OCI-M2 (cell line): ENCODE results near the gene AK5.

Source experiments
- DNase-seq: peaks from one replicate; lab custom pipeline; 2025; ENCODE audit not compliant: unreplicated experiment; lab: John Stamatoyannopoulos, UW

AK5 gene

DNA sequence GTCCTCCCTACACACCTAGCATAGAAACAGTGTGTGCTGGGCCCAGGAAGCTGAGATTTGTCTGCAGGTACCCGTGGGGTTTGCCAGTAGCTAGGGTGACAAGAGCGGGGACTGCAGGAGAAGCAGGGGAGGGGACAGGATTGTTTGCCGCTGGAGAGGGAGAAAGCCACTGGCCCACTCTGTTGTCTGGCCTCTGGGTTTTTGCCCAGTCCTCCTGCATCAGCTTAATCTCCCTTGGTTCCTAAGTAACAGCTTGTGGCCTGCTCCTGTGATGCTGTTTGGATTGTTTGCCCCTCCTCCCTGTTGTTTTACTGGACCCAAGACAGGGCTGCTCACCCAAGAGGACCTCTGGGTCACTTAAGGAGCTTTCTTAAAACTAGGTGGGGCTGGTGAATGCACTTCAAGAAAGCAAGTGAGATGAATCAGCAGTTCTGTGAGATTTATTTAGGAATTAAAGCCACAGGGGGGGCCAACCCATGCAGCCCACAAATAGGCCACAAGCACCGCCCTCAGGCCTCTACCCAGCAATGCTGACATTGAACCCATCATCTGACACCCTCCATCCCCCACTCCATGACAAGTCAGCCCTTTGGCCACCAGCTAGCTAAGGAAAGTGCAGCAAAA lies 257.8 kb downstream of the AK5 start:
- DNase-seq = no peak

DNA sequence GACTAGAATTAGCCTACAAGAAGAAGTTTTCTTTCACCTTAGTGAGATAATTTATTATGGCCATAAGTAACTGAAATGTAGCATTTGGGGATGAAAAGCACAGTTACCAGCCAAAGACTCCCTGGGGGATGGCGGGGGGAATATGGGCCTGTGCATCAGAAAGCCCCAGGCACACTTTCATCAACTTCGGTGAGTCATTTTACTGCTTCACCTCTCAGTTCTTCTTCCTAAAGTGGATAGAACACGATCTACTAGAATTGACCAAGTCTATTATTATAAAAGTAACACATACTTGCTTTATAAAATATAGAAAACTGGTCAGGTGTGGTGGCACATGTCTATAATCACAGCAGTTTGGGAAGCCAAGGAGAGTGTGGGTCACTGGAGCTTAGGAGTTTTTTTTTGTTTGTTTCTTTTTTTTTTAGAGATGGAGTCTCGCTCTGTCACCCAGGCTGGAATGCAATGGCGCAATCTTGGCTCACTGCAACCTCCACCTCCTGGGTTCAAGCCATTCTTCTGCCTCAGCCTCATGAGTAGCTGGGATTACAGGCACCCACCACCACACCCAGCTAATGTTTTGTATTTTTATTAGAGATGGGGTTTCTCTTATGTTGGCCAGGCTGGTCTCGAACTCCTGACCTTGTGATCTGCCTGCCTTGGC lies 258.8 kb downstream of the AK5 start:
- no peak for DNase-seq

DNA sequence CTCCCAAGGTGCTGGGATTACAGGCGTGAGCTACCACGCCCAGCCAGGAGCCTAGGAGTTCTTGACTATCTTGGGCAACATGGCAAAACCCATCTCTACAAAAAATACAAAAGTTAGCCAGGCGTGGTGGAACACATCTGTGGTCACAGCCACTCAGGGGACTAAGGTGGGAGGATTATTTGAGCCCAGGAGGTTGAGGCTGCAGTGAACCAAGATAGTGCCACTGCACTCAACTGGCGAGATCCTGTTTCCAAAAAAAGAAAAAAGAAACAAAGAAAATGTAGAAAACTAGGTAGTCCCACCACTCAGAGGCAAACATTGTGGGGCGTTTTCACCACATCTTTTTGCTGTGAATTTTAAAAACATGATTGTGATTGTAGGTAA lies 259.3 kb downstream of the AK5 start:
- no peak for DNase-seq

DNA sequence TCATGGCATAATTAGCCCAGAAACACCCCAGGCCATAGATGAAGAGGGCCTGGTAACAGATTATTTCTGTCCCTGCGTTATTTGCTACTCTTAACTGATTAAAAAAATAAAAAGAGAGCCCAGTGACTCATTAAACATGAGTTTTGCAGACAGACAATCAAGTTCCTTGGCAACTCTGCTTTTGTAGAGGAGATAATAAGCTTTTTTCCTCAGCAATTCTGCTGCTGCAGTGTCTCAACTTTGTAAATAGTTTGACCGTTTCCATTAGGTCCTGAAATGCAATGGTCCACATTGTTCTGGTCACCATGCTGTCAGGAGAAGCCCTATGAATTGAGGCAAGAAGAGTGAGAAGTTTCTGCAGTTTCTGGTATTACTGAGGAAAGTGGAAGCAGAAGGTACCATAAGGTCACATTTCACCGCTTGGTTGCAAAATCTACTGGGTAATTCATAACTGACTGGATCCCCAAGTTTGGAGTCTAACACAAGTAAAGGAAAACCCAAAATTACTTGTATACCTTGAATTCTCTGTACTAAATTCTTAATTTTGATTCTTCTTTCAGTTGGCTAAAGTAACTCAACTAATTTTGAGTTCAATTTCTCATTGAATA lies 261.1 kb downstream of the AK5 start:
- DNase-seq = no peak

- no peak for DNase-seq
Observed at GRCh38 chr1:77543822-77544448, 262.1 kb downstream of the AK5 start.

DNA sequence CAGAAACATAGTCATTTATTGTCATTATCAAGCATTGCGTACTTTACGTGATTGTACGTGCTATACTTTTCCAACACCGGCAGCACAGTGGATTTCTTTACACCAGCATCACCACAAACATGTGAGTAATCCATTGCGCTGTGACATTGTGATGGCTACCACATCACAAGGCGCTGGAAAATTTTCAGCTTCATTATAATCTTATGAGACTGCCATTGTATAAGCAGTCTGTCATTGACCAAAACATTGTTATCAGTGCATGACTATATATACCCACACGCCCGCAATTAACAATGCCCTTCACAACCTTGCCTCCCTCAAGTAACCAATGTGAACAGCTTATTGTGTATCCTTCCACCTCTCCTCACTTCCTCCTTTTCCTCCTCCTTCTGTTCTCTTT lies 263.0 kb downstream of the AK5 start:
- DNase-seq = no peak

- DNase-seq = no peak
Observed at GRCh38 chr1:77545970-77546369, 264.2 kb downstream of the AK5 start.

DNA sequence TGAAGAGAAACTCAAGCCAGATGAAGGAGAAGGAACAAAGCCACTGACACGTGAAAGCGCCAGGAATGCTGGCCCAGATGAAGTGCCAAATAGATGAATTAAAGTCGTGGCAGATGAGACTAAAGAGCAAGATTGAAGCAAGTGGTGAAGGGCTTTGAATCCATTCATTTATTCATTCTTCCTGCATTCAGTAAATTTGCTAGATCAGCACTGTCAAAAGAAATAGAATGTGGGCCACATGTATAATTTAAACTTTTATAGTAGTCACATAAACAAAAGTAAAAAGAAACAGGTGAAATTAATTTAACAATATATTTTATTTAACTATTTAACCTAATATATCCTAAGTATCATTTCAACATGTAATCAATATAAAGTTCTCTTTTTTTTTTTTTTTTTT lies 265.1 kb downstream of the AK5 start:
- DNase-seq = no peak

GRCh38 chr1:77548285-77548684 lies 266.5 kb downstream of the AK5 start:
- no peak for DNase-seq

- DNase-seq = no peak
Observed at GRCh38 chr1:77550135-77550534, 268.3 kb downstream of the AK5 start.

DNA sequence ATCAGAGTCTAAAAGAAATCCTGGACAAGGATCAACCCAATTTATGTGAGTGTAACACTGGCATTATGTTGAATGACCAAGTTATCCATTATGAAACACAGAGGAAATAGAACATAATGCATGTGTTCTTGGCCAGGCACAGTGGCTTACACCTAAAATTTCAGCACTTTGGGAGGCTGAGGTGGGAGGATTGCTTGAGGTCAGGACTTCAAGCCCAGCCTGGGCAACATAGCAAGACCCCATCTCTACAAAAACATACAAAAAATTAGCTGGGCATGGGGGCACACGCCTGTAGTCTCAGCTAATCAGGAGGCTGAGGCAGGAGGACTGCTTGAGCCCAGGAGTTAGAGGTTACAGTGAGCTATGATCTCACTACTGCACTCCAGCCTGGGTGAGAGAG lies 270.8 kb downstream of the AK5 start:
- DNase-seq = no peak

- no peak for DNase-seq
Observed at GRCh38 chr1:77553568-77554291, 271.9 kb downstream of the AK5 start.

- no peak for DNase-seq
Observed at GRCh38 chr1:77556045-77556444, 274.2 kb downstream of the AK5 start.

GRCh38 chr1:77557053-77557452 lies 275.2 kb downstream of the AK5 start:
- no peak for DNase-seq

- no peak for DNase-seq
Observed at GRCh38 chr1:77558591-77559164, 276.9 kb downstream of the AK5 start.

- no peak for DNase-seq
Observed at GRCh38 chr1:77560741-77561140, 278.9 kb downstream of the AK5 start.

DNA sequence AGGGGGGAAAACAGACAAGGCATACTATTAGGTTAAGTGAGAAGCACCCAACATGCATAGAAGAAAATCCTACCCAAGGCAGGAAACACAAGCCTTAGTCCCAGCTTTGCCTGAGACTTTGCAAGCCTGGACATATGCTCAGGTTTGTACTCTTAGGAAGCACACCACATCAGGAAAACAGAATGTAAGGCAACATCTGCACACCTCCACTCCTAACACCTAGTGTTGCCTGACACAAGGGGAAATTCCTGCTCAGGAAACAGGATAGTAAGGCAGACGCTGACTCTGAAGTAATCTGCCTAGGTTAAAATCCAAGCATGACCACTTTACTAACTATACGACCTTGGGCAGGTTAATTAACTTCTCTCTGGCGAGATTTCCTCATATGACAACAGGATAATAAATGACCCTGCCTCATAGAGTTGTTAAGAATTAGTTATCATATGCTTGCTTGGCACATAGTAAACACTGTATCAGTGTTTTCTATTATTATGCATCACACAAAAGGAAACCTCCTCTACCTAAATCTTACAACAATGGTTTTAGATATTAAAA lies 280.9 kb downstream of the AK5 start:
- no peak for DNase-seq

GRCh38 chr1:77565321-77565720 lies 283.5 kb downstream of the AK5 start:
- DNase-seq = no peak

DNA sequence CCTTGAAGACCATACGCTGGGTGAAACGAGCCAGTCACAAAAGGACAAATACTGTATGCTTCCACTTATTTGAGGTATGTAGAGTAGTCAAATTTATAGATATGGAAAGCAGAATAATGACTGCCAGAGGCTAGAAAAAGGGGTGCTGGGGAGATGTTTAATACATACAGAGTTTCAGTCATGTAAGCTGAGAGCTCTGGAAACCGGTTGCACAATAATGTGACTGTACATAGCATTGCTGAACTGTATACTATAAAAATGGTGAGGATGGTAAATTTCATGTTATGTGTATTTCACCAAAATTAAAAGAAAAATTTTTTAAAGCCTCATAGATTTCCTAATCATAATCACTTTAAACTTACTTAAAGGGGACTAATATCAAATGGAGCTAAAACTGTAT lies 289.8 kb downstream of the AK5 start:
- no peak for DNase-seq

DNA sequence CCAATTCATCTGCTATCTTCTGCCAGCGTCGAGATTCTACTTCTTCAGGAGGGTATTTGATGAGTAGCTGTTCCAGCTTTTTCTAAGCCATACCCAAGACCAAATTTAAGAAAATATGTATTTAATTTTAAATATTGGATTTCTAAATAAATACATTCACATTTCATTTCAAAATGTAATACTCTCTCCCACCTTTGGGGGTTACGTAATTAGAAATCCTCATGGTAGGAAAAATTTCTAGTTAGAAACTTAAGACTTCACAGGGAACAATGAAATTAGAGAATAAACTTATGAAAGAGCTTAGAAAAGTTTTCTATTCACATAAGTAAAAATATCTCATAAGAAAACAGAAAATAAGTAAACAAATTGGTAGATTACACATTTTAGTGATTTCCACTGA lies 297.7 kb downstream of the AK5 start:
- no peak for DNase-seq

DNA sequence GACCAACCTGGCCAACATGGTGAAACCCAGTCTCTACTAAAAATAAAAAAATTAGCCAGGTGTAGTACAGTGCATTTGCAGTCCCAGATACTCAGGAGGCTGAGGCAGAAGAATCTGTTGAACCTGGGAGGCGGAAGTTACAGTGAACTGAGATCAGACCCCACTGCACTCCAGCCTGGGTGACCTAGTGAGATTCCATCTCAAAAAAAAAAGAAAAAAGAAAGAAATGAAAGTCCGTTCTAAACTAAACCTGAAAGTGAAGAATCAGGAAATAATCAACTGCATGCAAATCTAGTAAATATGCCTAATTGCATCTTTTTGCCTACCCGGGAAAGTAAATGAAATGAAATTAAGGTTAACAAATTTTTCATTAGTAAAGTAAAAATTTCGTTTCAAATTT lies 301.1 kb downstream of the AK5 start:
- DNase-seq = no peak
